NCI-H345 (cell line): ENCODE data around the gene CHPF2.
A peak's percentile ranks its signal among the peaks of the same experiment; 100 is the strongest.

ENCODE experiments used
- DNase-seq: peaks from one replicate; lab custom pipeline; 2025; lab: John Stamatoyannopoulos, UW

CHPF2 gene

DNA sequence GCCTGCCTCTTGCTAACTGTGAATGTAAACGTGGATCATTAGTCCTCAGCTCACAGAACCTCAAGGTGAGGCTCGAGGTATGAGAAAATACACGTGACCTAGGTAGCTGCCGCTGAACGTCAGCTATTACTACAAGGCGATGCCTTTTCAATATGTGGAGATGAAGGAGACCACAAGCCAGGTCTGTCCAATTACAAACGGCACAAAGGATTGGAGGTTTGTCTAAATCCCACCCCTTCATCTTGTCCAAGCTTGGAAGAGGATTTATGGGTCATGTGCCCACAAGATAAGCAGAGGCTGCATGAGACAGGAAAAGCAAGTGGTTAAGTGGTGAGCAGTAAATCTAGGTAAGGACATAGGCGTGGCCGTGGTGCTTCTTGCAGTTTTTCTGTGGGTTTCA lies 25.4 kb upstream of the CHPF2 start:
- no peak for DNase-seq

DNA sequence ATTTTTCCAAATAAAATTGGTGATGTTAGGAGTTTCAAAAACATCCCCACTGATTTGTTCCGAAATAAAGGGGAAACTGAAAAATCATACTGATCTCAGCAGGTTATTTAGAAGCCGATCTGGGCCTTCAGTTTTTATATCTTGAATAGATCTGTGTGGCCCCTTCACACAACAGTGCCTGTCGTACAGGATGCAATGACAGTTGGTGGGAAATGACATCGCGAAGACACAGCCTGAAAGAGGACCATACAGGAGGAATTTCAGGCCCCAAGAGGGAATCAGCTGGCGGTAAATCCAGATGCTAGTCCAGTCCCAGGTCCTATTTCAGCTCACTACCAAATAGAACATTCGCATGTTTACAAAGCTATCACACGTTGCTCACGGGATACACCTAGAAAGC lies 25.0 kb upstream of the CHPF2 start:
- DNase-seq: no peak

DNA sequence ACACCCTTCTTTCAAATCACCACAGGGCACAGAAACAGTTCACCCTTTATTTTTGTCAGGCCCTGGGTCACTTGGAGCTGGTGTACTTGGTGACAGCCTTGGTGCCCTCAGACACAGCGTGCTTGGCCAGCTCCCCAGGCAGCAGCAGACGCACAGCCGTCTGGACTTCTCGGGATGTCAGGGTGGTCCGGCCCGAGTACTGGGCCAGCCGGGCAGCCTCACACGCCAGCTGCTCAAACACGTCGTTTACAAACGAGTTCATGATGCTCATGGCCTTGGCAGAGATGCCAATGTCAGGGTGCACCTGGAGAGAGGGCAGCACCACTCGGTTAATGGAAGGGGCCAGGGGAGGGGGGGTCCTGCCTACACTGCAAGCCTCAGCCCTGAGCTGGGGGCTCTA lies 24.5 kb upstream of the CHPF2 start:
- no peak for DNase-seq

DNA sequence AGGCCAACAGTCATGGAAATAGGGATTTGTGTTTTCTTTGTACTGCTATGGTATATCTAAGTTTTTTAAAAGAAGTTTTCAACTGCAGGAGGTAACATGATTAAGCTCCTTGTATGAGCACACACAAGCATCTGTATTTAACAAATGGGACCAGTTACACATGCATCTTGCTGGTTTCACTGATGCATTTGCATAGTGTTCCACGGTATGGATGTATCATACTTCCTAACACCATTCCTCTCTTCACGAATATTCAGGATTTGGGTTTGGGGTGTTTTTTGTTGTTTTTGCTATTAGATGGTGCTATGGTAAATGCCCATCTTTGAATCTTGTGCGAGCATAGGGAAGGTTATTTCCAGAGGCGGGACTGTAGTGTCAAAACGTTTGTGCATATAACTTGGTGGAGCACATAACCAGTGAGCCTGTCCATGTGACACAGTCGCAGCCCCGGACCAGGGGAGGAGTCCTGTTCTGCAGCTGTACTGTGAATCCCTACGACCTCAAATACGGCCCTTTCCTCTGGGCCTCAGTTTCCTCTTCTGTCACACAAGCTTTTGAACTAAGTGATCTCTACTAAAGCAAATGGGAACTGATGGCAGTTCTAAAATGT lies 23.9 kb upstream of the CHPF2 start:
- no peak for DNase-seq

DNA sequence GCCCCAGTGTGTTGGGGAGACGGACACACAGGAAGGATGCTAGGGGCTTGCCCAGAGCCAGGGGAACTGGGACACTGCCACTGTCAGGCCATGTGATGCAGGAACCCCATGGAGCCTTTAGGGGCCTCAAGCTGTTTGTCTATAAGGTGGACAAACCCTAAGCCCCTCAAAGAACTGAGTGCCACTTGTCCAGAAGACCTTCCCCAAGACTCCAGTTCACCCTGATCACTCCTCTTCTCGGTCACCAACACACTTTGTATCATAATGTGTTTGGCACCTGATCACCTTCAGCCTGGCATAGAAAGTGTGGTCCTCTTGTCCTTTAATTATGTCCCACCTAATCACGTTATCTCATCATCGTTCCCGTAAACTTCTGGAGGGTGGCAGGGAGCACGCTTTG lies 22.7 kb upstream of the CHPF2 start:
- DNase-seq: no peak

DNA sequence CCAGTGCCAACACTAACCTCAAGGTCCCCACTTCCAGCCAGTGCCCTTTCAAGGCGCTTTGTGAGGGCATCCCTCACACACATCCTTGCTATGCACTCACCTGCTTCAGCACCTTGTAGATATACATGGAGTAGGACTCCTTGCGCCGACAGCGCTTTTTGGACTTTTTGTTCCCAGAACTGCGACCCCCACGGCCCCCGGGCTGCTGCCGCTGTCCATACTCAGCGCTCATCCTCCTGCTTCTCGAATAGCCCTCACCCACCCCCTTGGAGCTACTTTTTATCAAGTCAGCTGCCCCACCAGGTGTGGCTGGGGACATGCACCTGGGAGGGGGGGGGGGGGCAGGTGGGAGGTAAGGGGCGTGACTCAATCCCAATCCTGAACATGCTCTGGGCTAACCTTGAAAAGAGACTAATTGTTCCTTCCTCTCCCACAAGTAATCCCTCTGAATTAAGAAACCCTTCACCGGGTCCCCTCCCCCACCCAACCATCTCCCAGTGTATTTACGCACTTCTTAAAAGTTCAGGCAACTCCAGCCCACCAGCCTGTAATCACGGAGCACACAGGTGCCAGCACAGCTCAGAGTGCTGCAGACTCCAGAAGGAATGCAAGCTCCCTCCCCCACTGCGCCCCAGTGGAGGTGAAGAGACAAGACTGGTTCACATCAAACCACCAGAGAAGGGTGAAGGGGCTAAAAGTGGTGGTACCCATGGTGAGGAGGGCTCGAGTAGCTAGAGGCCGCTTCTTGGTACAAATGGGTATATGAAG lies 22.0 kb upstream of the CHPF2 start, which contains the start of gene H2BK1:
Gene H2BK1 (minus strand): TSS at position 402 of the 768 bp plus-strand sequence. CDS start 170 bp downstream, at position 232.
- DNase-seq: no peak

DNA sequence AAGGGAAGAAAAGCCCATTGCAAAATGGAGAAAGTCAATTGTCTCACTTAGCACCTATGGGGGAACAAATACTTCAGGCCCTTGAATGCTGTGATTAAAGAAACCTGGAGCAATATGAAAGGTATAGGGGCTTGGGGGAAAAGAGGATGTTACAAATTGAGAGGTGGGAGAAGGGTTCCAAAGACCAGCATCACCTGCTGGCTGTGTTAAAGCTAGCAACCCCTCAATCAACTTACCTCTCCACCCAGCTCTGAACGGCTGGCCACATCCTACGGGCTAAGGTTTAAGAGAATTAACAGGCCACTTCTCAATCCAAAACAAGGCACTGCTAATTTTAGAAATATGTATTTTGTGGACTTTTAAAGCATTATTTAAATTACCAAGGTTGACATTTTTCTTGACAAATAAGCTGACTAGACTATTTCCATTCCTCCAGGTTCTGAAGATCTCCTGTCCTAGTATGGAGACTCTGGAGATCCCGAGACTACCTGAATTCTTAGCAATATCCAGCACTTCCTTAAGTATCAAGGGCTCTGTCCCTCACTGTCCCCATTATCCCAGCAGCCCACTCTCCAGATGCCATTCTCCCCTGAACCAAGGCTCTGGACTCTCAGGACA lies 21.0 kb upstream of the CHPF2 start:
- DNase-seq: no peak

DNA sequence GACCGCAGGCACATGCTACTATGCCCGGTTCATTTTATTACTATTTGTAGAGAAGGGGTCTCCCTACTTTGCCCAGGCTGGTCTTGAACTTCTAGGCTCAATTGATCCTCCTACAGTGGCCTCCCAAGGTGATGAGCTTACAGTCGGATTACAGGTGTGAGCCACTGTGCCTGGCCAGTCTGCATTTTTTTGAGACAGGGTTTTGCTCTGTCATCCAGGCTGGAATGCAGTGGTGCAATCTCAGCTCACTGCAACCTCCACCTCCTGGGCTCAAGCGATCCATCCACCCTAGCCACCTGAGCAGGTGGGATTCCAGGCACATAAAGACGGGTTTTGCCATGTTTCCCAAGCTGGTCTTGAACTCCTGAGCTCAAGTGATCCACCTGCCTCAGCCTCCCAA lies 19.7 kb upstream of the CHPF2 start:
- DNase-seq: no peak

DNA sequence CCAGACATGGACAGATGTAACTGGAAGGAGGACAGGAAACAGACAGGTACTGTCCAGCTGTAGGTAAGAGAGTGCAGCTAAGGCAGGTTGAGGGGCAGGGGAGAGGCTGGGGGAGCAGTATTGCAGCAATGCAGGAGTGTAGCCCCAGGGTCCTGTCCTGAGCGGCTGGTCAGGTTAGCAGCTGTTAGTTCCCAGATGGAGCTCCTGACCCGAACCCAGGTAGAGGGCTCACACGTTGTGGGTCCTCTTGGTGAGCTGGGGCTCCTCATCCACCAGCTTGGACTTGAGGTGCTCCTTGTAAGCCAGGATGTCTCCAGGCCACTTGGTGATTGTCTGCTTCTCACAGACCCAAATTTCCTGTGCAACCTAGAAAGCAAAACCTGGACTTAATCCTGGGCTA lies 18.5 kb upstream of the CHPF2 start:
- DNase-seq: no peak

DNA sequence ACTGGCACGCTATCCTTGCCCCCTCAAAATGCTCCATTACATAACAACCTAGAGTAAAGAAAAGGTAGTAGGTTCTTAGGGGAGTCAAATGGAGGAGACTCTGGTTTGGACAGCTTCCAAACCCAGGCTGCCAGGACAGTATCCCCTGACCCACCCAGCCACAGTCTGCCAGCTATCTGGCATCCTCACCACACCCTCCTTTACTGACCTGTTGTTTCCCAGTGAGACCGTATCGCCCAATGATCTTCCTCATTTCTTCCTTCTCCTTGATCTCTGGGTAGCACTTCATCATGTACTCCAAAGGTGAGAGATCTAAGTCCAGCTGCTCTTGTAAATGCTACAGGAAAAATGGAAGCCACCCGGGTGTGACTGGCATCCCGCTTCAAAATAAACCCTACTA lies 16.9 kb upstream of the CHPF2 start:
- no peak for DNase-seq

DNA sequence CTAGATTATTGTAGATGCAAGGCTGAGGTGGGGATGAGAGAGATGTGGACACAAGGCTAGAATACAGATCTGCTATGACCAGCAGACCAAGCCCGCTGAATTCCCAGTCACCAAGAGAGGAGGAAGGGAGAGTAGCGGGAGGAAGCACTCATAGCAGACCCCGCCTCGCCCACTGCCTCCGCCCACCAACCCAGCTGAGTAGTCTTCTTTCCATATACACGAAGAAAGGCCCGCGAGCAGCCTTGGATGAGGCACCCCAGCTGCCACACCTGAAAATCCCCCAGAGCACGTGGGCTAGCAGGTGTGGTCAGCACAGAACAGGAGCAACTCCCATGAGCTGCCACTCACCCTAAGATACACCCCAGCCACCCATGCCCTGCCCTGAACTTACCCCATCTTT lies 14.1 kb upstream of the CHPF2 start:
- DNase-seq: no peak

DNA sequence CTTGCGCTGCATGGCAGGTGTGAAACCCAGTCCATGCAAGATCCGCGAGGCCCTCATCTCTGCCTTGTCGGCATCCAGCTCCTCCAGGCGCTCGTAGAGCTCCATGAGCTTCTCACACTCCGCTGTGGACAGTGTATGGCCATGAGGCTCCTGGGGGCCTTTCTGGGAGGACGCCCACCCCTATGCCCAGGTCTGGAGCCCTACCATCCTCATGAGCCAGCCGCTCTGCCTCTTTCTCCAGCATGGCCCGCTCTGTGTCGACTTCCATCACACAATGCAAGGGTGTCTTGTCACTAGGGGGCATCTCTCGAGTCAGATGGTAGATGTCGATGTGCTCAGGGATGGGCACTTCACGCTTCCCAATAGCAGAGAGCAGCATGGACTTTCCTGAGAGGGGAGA lies 8.6 kb upstream of the CHPF2 start:
- DNase-seq: no peak

DNA sequence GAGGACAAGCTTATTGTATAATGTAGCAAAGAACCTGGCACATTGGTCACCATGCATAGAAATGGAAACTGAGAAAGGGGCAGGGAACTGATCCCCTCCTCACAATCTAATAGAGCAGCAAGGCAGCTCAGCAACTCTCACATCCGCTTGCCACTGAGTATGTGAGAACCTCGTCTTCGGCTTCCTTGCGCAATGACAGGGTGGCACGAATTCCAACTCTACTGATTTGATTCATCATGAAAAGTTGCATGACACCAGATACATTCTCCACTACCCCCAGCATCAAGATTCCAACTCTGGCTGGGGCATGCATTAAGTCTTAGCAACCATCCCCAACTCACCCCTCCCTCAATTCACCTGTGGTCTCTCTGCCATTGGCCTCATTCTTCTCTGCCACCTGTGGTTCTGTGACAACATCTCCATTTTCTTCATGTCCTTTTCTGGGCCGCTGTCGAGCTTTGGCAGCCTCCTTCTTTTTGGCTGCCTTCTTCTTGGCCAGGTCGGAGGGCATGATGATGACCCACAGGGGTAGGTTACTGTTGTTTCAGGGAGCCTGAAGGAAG lies 6.3 kb upstream of the CHPF2 start:
- DNase-seq: no peak

DNA sequence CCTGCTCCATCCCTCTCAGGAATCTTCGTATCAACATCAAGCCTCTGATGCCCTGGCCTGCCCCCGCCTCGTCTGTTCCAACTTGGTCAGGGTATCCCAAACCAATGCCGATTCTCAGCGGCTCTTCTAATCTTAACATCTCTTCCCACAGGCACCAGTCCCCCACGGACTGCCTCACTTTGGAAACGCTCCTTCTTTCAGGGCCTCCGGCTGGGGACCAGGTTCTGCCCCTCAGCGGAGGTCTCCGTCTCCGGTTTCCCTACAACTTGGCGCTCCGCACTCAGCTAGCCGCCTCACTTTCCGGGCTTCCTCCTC lies 5.8 kb upstream of the CHPF2 start:
- no peak for DNase-seq

DNA sequence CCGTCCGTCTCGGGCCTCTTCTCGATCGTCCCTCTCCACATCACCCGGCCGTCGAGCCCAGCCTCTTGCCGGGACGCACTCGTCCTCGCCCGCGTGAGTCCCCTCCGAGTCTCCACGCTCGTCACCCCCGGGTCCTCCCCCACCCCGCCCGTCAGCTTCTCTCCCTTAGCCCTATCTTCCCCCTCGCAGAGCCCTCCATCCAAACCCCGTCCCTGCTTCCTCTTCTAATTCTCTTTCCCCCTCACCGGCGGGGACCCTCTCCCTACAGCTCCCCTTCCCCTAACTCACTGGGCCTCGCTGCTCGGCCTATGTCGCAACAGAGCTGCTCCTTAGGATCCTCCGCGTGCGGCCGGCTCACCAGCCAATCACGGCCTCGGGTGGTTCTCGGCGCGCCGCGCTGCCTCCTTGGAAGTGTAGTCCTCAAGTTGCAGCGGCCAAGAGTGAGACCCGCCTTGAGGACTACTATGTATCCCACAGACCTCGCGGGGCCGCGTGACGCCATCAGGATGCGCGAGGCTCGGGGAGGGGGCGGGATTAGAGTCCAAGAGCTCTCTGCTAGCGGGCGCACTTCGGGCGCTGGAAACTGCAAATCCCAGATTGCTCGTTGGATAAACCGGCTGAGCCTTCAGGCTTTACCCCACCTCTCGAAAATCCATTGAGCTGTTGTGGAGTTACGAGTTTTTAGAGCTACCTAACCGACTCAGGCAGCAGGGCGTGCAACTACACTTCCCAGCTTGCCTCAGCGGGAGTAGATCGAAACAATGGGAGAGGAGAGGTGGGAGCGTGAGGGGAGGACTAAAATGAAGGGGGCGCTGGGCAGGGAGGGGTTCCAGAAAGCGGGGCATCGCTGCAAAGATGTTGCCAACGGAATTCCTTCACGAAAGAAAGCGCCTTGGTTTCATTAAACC lies 5.2 kb upstream of the CHPF2 start, which contains the start of gene ABCF2:
Gene ABCF2 (minus strand): TSS at position 331 of the 908 bp plus-strand sequence. CDS start 747 bp downstream, outside the sequence.
- peak; percentile 98 for DNase-seq

DNA sequence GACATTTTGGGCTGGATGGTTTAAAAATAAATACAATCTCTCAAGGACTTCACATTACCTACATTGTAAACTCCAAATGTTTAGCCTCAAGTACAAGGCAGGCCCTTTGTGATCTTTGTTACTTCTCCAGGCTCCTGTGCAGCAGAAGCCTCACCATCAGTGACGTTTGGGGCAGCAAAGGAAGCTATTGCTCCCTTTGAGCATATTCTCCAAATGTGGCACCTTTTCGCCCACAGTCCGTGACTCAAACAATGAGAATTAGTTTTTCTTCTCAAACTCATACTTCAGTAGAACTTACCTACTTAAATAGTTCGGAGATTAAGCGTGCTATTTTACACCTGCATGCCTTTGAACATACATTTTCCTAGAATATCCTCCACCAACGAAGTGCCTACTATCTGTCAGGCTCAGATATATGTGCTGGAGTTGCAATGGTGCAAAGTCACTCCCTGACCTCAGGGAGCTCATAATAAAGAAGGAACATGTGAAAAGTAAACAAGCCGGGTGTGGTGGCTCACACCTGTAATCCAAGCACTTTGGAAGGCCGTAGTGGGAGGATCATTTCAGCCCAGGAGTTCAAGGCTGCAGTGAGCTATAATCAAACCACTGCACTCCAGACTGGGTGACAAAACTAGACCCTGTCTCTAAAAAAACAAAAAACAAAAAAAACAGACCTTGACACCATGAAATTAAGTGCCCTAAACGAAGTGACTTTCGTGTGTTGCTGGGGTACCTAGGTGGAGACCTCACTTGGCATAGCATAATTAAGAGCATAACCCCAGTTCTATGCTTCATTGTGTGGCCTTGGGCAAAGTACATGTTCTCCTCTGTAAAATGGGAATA lies 4.0 kb upstream of the CHPF2 start:
- no peak for DNase-seq

DNA sequence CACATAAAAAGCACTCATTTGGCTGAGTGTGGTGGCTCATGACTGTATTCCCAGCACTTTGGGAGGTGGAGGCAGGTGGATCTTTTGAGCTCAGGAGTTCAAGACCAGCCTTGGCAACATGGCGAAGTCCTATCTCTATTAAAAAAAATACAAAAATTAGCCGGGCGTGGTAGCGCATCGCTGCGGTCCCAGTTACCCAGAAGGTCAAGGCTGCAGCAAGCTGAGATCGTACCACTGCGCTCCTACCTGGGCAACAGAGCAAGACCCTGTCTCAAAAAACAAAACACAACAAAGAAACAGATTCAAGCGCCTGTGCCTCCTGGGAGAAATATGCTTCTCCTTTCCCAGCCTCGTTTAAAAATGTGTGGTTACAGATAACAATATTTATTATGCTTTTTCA lies 3.0 kb upstream of the CHPF2 start:
- no peak for DNase-seq

DNA sequence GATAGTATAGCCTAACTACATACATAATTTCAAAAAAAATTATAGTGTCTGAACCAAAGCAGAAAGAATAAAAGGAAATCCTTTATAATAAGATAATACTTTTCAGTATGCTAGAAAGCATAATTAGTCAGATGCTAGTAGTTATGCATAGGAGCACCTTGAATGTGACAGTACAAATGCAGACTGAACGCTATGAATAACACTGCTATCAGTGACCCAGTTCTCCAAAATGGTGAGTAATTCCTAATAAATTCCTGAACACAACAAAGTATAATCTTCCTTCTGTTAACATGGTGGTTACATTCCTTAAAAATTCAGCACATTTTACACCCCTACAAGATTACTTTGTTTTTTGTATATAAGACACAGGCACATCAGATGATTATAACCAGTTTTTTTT lies 1.2 kb upstream of the CHPF2 start:
- no peak for DNase-seq

DNA sequence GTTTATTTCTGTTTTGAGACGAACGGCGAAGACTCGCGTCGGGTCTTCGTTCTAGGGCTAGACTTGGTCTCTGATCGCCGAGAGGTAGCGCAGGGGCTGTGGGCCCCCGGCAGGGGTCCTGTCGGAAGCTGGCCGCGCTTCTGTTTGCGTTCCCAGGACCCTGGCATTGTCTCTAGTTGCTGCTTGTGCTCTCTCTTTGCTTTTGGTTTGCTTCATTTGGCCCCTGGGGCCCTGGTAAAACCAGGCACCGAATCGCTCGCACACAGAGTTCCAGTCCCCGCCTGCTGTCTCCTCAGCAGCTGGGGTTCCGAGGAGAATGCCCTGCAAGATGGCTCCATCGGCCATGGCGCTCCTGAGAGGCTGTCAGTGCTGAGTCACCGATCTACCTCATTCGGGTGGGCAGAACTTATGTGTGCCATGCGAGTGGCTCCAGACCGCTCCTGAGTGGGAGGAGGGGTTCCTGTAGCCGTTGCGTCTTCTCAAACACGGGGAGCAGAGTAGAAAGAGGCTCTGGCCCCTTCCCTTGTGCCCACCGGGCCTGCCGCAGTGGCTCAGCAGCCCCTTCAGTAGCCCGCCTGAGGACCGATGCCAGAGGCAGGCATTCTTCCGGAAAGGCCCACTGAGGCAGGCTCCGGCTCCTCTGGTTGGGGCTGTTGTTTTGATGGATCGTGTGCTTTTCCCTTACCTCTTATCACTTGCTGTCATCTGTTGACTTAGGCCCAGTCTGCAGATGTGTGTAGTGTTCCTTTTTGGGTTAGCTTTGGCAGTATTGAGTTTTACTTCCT lies 826 bp downstream of the CHPF2 start:
- DNase-seq: peak; percentile 19

DNA sequence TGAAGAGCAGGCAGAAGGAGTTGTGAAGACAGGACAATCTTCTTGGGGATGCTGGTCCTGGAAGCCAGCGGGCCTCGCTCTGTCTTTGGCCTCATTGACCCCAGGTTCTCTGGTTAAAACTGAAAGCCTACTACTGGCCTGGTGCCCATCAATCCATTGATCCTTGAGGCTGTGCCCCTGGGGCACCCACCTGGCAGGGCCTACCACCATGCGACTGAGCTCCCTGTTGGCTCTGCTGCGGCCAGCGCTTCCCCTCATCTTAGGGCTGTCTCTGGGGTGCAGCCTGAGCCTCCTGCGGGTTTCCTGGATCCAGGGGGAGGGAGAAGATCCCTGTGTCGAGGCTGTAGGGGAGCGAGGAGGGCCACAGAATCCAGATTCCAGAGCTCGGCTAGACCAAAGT lies 1.5 kb downstream of the CHPF2 start:
- DNase-seq: no peak
